Peyer's patch (tissue), 4 donors: Measurements from ENCODE around the gene MRPL53.

Experiments used
- CTCF ChIP-seq, 6 experiments: fragments of 450-650 bp in 4 of 6; fragments of 200-600 bp in 2 of 6; sonication (generic) in 1 of 6; IDR thresholded peaks; one replicate each; pipeline ENCODE4 v1.5.1; 2017 to 2019; ENCODE audit warnings: antibody characterized with exemption in 6 of 6, mild to moderate bottlenecking in 3 of 6, moderate library complexity in 1 of 6
- POLR2A ChIP-seq, 2 donors: fragments of 450-650 bp; IDR thresholded peaks; one replicate each; pipeline ENCODE4 v1.5.1; 2017; ENCODE audit warnings: antibody characterized with exemption in 2 of 2, mild to moderate bottlenecking in 2 of 2, moderate library complexity in 2 of 2

DNA sequence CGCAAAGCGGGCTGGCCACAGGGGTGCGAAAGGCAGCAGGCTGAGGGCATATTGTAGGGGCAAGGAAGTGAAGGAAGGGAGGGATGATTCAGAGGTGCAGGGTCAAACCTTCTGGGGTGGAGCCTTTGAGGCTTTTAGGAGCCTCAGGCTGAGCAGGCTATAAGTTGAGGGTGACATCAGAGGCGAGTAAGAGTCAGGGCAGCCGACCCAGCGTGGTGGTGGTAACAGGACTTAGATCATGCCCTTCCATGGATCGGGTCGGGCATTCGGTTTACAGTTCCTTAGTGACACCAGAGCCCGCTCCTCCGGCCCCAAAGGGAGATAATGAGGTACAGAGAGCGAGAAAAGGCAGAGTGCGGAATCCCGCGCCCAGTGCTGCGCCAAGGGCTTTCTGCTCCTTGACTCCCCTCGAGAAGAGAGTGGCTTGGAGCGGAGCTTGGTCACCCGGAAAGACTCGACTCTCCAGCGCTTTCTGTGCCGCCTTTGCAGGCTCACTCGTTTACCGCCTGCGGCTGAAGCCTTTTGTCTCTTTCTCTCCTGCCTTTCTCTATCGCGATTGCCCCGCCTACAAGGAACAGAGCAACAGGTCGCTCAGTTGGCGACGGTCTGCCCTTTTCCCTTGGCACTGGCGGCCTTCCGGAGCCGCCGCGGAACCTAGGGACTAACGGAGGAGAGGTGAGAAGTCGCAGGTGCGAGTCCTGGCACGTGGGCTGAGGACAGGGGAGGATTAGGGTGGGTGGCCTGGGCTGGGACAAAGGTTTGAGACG, 26.2 kb upstream of the MRPL53 start:
- TF ChIP-seq CTCF (IDR thresholded peaks at IDR 0.05) (no peak), POLR2A (IDR thresholded peaks at IDR 0.05) (no peak)
